Pancreas (tissue), 10 donors: Measurements from ENCODE around the gene TGFBR3L. TPM values are rescaled to one million over a fixed set of nuclear protein-coding genes. Genes with fewer than 3 reads are reported as not detected.

Experiments
- ATAC-seq, 4 donors: fragments of 200-7000 bp; cut with Tn5 transposase; one replicate each; pipeline versions ENCODE4 v1.8.0 to v1.9.1; 2020; ENCODE audit warnings: mild to moderate bottlenecking in 4 of 4, moderate library complexity in 4 of 4
- DNase-seq, 6 donors: peaks; one replicate each; pipeline ENCODE4 v3.0.0-alpha.2; 2020
- FAIRE-seq: peaks from 2 replicates; lab custom pipeline; 2012; peaks lifted over from hg19 to GRCh38; lab: Jason Lieb, UNC
- H3K27ac ChIP-seq, 4 donors: fragments of 200-600 bp; sonication (generic); 1 replicate in 3 of 4; 2 replicates in 1 of 4; pipeline versions ENCODE4 v1.5.0 to v1.8.0; 2020
- H3K27me3 ChIP-seq, 4 donors: fragments of 200-600 bp; one replicate each; pipeline ENCODE4 v1.8.0; 2021
- H3K36me3 ChIP-seq, 3 donors: fragments of 200-600 bp; sonication (generic) in 1 of 3; one replicate each; pipeline versions ENCODE4 v1.5.0 to v1.8.0; 2020 to 2021
- H3K4me1 ChIP-seq, 3 donors: fragments of 200-600 bp; one replicate each; pipeline ENCODE4 v1.8.0; 2021
- H3K4me3 ChIP-seq, 4 donors: fragments of 200-600 bp; sonication (generic) in 2 of 4; one replicate each; pipeline versions ENCODE4 v1.5.0 to v1.8.0; 2020 to 2021
- H3K9me3 ChIP-seq, 4 donors: fragments of 200-600 bp; one replicate each; pipeline ENCODE4 v1.8.0; 2021
- WGBS, 2 donors: extraction: QIAGEN DNeasy Blood & Tissue Kit; methylation state at CpG; one replicate each; pipeline ENCODE4 v1.1.7; 2013; 5-methylcytosine and 5-hydroxymethylcytosine counted together
- intact Hi-C, 3 donors: fragments of 100-400 bp; cut with DNase I; formaldehyde crosslinking; loops; one replicate each; pipeline versions ENCODE4 v1.11.1 to v1.14.2; 2022
- polyA plus RNA-seq, 2 donors: library from polyadenylated mRNA; stranded (reverse); fragments of 200-250 nt; gene quantifications; one replicate each; pipeline ENCODE4 v1.2.3, GENCODE V29; 2013
- total RNA-seq, 6 donors: library from RNA; stranded (reverse); fragmentation: NEBNext Ultra II Directional in 4 of 6; extraction: Animal tissue kit (Norgen Biotek cat#: 25700) in 4 of 6; gene quantifications; one replicate each; pipeline versions ENCODE4 v1.2.1 to v1.2.4, GENCODE V29; 2021 to 2023
- TF ChIP-seq, protein P1 (sequence below), 4 donors: fragments of 200-600 bp; sonication (generic) in 3 of 4; IDR thresholded peaks; one replicate each; pipeline versions ENCODE4 v1.5.0 to v1.8.0; 2021; ENCODE audit warnings: antibody characterized with exemption in 4 of 4
- donor health status: healthy with polysubstance abuse.
- donor health status: DM: no; HTN: no; CAD: no; lungs with moderate emphysema.
- donor health status: DM: no; HTN: no; CAD: no.
- donor health status: control.
- donor health status: control.
- donor health status: Bipolar disorder and iron deficiency.
- donor health status: DM: yes; HTN: yes; CAD: no.
- donor health status: DM: no; HTN: no; CAD: no.
- donor health status: DM: no; HTN: no; CAD: no.
- donor health status: DM: yes; HTN: yes; CAD: no.

Gene TGFBR3L
- total and polyA plus RNA-seq, 8 donors = 0.16 to 2.2 (median 0.59) TPM; not detected in 2

DNA sequence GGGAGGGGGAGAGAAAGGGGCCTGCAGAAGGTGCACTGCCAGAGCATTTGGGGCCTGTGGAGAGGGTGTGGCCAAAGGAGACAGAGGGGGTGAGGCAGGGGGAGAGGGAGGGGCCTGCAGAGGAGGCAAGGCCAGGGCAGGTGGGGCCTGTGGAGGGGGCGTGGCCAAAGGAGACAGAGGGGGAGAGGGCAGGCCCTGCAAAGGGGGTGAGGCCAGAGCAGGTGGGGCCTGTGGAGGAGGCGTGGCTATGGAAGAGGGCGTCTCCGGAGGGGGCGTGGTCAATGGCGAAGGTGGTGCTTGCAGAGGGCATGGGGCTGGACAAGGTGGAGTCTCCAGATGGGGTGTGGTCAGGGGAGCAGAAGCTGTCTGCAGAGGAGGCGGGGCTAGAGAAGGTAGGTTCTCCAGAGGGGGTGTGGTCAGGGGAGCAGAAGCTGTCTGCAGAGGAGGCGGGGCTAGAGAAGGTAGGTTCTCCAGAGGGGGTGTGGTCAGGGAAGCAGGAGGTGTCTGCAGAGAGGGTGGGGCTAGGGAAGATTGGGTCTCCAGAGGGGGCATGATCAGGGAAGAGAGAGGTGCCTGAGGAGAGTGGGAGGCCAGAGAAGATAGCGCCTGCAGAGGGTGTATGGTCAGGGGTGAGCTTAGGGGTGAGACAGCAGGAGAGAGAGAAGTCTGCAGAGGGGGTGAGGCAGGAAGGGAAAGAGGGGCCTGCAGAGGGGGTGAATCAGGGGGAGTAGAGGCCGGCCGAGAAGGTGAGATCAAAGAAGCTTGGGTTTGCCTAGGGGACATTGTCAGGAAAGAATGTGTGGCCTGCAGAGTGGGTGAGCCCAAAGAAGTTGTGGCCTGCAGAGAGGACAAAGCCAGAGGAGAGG, 43.8 kb upstream of the TGFBR3L start:
- H3K9me3 ChIP-seq = no peaks in the 10 kb centered on the region
- no peak for FAIRE-seq
- H3K27me3 ChIP-seq = no peaks in the 10 kb centered on the region
- 45 to 53% methylated on average over 11 of the region's 11 CpGs for WGBS, 2 donors
- DNase-seq = peak in 5 of 6 donors; percentile 68 to 94 (median 80)
- TF ChIP-seq, protein P1, sequence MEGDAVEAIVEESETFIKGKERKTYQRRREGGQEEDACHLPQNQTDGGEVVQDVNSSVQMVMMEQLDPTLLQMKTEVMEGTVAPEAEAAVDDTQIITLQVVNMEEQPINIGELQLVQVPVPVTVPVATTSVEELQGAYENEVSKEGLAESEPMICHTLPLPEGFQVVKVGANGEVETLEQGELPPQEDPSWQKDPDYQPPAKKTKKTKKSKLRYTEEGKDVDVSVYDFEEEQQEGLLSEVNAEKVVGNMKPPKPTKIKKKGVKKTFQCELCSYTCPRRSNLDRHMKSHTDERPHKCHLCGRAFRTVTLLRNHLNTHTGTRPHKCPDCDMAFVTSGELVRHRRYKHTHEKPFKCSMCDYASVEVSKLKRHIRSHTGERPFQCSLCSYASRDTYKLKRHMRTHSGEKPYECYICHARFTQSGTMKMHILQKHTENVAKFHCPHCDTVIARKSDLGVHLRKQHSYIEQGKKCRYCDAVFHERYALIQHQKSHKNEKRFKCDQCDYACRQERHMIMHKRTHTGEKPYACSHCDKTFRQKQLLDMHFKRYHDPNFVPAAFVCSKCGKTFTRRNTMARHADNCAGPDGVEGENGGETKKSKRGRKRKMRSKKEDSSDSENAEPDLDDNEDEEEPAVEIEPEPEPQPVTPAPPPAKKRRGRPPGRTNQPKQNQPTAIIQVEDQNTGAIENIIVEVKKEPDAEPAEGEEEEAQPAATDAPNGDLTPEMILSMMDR (IDR thresholded peaks at IDR 0.05) = no peak
- intact Hi-C loops = no loop called here
- ATAC-seq = peak in 1 of 4 donors; percentile 4
- H3K36me3 ChIP-seq = no peaks in the 10 kb centered on the region
- H3K27ac ChIP-seq = peak overlapping the region in 2 of 4 donors; percentile 68 to 72
- H3K4me3 ChIP-seq = no peak overlapping the region
- H3K4me1 ChIP-seq = no peaks in the 10 kb centered on the region

DNA sequence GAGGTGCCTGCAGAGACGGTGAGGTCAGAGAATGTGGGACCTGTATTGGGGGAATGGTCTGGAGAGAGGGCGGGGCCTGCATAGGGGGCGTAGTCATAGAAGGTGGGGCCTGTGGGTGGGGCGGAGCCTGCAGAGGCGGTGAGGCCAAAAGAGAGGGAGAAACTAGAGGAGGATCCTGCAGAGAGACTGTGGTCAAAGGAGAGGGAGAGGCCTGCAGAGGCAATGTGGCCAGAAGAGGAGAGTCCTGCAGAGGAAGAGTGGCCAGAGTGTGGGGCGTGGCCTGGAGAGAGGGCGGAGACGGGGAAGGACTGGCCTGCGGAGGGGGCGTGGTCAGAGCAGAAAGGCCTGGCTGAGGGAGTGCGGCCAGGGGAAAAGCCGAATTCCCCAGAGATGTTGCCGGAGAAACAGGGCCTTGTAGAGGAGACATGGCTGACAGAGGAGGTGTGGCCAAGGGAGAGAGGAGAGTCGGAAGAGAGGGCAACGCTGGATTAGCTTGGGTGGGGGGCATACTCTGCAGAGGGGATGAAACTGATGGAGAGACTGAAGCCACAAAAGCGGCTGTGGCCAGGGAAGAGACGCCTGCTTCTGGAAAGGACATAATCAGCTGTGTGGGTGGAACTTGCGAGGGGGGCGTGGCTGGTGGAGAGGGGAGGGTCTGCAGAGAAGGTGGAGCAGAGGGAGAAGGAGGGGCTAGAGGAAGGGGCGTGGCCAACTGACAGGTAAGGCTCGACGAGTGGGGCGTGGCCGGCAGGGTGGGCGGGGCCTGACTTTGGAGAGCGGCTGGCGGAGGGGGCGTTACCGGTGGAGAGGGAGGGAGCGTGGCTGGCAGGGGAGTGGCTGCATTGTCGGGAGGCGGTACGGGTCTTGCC, 43.0 kb upstream of the TGFBR3L start:
- Histone ChIP-seq H3K27me3 (no peaks in the 10 kb centered on the region), H3K4me3 (peak overlapping the region in 1 of 4 donors; percentile 17), H3K9me3 (no peaks in the 10 kb centered on the region), H3K4me1 (no peaks in the 10 kb centered on the region), H3K27ac (peak overlapping the region; percentile 24 to 72 (median 50)), H3K36me3 (no peaks in the 10 kb centered on the region)
- FAIRE-seq (no peak), ATAC-seq (peak; percentile 17 to 54 (median 41)), DNase-seq (peak; percentile 91 to 99 (median 96))
- intact Hi-C loops = no loop called here
- WGBS, 2 donors = 8 to 9% methylated on average over 30 to 33 of the region's 33 CpGs
- TF ChIP-seq, protein P1 (IDR thresholded peaks at IDR 0.05) = no peak

DNA sequence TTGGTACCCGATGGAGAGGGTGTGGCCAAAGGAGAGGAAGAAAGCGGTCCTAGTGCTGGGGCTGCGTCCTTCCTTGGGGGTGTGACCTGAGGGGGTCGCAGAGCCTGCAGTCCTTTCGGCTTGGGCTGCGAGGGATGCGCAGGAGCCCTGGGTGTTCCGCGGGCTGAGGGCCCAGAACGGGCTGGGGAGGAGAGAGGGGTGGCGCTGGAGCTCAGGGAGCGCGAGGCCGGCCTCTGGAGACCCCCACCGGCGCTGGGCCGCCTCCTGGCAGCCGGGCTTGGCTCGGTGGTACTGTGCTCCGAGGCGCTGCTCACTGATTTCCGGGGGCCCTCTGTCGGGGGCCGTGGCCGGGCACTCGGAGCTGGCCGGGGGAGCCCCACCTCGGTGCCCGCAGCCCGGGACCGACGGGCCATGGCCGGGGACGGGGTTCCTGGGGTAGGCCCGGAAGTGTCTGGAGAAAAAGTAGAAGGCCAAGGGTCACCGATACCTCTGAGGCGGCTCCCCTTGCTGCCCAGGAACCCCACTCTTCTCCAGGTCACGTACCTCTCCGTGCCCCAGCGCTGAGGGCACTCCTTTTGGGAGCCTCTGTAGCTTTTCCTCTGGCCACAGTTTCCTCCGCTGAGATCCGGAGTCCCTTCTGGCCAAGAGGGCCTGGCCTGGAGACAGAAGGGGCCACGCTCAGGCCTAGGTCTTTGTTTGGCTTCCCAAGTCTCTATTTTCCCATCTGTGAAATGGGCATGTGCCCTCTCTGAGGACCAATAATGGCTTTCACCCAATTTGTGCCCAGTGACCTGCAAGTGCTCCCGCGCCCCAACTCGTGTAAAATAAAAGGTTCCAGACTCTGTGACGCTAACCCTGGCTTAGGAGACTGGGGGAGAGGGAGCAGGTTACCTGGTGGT, 42.1 kb upstream of the TGFBR3L start:
- 83 to 87% methylated on average over 33 to 47 of the region's 47 CpGs for WGBS, 2 donors
- Histone ChIP-seq H3K4me3 (no peak overlapping the region), H3K27me3 (no peaks in the 10 kb centered on the region), H3K27ac (peak overlapping the region in 1 of 4 donors; percentile 68), H3K36me3 (no peaks in the 10 kb centered on the region), H3K4me1 (no peaks in the 10 kb centered on the region), H3K9me3 (no peaks in the 10 kb centered on the region)
- ATAC-seq (no peak), DNase-seq (no peak), FAIRE-seq (no peak)
- TF ChIP-seq, protein P1 (IDR thresholded peaks at IDR 0.05) = no peak
- intact Hi-C loops = no loop called here

DNA sequence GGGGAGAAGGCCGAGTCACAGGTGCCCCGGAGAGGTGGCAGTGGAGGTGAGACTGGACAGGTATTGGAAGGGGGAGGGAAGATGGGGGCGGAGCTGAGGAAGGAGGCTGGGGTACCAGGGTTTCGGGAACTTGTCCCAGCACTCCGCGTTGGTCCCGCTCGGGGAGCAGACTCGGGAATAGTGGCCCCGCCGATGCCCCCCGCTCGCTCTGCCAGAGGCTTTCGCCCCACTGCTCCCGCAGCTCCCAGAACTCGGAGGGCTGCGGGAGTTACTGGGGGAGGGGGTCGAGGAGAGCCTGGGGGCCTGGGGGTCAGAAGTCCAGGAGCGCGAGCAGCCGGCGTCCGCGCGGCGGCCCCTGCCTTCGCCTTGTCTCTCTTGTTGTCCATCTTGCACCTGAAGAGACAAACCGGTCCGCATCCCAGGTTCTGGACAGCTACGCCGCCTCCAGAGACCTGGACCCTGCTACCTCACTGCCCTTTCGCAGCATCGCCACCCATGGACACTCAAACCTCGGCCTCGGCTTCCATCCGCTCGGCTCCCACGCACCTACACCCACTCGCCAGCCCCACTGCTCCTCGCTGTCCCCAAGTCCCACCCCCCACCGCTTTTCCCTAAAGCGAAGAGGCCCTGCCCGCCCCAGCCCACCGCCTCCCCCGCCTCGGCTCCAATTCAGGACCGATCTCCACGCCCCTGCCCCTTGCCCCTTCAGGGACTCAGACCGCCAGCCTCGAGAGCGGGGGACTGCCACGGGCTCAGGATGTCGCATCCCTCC, 41.1 kb upstream of the TGFBR3L start:
- intact Hi-C loops = no loop called here
- no peaks in the 10 kb centered on the region for H3K36me3 ChIP-seq
- ATAC-seq = no peak
- TF ChIP-seq, protein P1 (IDR thresholded peaks at IDR 0.05) = no peak
- WGBS, 2 donors = 42 to 53% methylated on average over 38 to 53 of the region's 53 CpGs
- peak overlapping the region; percentile 23 to 51 (median 40) for H3K4me3 ChIP-seq
- FAIRE-seq = no peak
- peak in 4 of 6 donors; percentile 34 to 83 (median 62) for DNase-seq
- no peaks in the 10 kb centered on the region for H3K9me3 ChIP-seq
- H3K27me3 ChIP-seq = no peaks in the 10 kb centered on the region
- H3K4me1 ChIP-seq = no peaks in the 10 kb centered on the region
- H3K27ac ChIP-seq = no peak overlapping the region
